Fibroblast of skin of right quadriceps (primary cell): Measurements from ENCODE around the gene PLEKHG4B.

ENCODE experiments used
- DNase-seq: peaks from one replicate; pipeline ENCODE4 v3.0.0-alpha.2; 2013

PLEKHG4B gene

DNA sequence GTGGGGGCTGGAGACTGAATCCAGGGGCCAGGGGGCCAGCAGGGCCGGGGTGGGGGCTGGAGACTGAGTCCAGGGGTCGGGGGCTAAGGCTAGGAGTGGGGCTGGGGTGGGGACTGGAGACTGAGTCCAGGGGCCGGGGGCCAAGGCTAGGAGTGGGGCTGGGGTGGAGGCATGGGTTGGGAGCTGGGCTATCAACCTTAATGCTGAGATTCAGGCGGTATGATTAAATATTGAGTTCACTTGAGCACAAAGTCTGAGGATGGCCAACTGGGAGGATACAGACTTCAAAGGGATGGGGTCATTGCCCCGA, 82.3 kb downstream of the PLEKHG4B start:
- DNase-seq, result no peak

DNA sequence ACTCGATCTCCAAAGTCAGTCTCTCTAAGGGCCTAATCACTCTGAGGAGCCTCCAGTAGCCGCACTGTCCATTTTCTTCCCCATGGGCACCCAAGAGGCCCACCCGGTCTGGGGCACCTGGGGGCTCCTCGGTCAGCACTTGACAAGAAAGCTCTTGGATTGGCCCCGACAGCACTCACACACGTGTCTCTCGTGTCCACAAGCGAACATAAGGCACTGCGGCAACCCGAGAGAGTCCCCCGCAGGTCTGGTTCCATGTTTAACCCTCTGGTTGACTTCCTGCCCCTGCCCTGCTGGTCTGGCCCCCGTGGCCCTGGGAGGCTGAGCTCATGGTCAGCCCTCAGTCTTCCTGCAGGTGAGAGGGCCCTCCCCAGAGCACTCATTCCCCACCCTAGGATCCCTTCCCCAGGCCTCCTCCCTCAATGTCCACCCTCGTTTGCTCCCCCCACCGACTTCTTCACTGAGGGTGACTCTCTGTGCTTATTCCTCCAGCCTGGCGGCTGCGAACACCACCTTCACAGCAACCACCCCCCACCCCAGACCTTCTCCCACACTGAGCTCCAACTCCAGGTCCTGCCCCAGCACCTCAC, 83.0 kb downstream of the PLEKHG4B start:
- no peak for DNase-seq

DNA sequence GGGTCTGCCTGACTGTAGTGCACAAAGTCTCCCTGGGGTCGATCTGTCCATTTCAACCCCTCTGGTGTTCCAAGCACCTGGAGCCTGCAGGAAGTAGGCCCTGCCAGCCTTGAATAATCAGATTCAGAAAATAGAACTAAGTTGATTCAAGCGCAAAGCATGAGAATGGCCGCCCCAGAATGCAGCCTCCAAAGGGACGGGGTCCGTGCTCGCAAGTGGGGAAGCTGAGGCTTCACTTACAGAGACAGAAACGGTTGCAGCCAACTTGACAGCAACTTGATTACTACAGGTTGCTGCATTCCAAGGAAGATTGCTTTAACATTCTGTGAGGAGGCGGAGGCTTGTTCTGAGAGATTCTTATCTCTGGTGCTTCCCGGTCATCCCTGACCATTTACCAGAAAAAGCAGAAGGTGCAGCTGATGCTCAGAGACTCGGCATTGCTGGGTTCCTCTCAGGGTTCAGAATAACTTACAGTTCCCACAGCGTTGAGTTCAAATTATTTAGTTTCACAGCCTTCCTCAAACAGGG, 84.4 kb downstream of the PLEKHG4B start:
- no peak for DNase-seq

DNA sequence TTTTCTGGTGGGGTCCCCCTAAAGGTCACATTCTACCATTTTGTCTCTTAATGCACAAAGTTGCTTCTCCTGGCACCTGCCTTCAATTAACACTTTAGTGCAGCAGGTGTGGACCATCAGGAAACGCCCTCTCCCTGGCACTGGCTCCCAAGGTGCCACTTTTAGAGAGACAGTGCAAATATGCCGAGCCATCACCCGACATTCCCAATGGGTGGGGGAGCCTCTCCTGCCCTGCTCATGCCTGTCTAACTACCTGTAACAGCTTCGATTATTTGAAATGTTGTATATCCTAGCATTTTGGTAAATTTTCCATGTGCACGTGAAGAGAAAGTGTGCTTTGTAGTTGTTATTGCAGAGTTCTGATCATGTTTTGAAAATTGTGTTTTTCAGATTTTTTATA, 86.1 kb downstream of the PLEKHG4B start:
- no peak for DNase-seq

DNA sequence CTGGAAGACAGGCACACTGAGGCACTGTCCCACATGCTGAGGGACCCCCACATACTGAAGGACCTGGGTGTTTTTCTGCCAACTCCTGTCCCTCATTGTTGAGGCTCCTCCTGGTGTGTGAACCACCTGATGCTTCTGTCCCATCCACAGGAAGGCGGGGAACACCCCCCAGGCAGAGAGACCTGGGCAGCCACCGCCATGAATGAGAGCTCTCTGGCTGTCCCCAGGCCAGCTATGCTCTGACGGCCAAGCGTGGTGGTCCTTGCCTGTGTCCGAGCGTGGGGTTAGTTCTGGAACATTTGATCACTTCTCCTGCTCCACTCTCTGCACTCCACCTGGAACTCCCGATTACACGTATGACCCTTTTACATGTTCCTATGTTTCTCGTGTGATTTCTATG, 87.4 kb downstream of the PLEKHG4B start:
- DNase-seq, result no peak

DNA sequence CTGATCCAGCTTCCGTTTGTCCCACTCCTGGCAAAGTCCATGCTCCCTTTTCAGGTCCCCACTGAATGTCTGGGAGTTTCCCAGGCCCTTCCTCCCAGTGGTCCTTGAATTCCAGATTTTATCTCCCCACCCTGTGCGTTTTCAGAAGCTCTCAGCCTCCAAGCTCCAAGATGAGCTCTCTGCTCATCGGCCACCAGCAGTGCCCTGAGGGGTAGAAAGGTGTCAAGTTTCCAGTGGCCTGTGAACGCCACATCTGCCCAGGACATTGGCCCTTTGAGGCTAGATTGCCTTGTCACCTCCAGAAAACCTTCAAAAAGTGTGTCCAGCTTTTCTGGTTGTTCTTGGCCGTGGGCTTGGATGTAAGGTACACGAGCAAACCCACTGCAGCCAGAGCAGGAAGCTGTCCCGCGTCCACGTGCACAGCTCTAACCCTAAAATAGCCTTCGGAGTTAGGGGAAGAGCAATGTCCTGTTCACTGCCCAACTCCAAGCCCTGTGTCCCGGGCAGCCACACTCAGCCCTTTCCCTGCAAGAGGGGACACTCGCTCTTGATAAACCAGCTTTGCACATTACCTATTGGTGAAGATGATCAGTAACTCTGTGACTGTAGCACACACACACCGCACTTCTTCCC, 88.4 kb downstream of the PLEKHG4B start:
- DNase-seq, result no peak

DNA sequence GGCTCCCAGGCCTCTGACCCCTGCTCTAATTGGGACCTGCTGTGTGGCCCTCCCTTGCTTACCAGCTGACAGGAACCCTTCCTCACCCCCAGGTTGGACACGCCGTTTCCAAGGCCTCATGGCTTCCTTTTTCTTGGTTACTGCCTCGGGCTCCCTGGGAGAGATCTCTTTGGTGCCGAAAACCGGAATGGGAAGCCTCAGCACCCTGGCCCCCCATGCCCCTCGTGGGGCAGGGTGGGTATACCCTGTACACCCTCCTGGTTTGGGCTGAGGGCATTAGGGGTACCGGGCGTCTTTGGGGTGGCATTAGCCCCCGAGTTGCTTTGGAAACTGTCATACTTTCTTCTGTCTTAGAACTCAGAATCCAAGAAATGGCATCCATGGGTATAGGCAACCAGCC, 89.2 kb downstream of the PLEKHG4B start:
- DNase-seq, result no peak

DNA sequence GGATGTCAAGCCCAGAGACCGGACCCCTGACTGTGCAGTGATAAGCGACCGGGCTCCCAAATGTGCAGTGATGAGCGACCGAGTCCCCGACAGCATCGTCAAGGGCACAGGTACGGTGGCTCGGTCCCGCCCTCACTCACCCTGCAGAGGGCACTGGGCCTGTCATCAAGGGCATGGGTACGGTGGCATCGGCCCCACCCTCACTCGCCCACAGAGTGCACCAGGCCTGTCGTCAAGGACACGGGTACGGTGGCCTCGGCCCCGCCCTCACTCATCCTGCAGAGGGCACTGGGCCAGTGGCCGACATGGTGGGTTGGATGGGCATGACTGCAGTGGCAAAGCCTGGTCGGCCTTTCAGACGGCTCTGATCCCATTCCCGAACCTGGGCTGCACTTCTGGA, 89.6 kb downstream of the PLEKHG4B start:
- DNase-seq, result no peak

DNA sequence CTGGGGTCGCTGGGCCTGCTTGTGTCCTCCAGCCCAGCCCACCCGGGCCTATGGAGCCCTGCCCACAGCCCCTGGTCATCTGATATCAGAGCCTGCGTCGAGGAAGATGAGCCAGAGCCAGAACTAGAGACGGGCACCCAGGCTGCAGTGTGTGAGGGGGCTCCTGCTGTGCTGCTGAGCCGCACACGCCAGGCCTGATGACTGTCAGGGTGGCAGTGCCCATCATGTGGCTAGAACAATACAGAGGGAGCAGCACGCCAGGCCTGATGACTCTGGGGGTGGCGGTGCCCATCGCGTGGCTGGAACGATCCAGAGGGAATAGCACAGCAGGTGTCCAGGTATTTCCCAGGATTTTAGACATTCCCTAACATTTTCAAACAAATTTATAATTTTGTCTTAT, 90.2 kb downstream of the PLEKHG4B start:
- no peak for DNase-seq

DNA sequence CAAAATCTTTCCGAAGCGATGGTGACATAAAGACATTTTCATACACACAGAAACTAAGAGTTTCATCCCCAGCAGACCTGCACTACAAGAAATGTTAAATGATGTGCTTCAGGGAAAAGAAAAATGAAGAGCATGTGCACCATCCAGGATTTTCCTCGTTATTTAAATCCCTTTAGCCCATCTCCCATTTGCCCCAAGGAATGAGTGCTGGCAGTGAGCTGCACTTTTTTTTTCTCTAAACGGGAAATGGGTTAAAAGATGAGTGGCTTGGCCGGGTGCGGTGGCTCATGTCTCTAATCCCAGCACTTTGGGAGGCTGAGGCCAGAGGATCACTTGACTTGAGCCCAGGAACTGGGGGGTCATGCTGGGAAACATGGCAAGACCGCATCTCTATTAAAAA, 92.5 kb downstream of the PLEKHG4B start:
- no peak for DNase-seq

DNA sequence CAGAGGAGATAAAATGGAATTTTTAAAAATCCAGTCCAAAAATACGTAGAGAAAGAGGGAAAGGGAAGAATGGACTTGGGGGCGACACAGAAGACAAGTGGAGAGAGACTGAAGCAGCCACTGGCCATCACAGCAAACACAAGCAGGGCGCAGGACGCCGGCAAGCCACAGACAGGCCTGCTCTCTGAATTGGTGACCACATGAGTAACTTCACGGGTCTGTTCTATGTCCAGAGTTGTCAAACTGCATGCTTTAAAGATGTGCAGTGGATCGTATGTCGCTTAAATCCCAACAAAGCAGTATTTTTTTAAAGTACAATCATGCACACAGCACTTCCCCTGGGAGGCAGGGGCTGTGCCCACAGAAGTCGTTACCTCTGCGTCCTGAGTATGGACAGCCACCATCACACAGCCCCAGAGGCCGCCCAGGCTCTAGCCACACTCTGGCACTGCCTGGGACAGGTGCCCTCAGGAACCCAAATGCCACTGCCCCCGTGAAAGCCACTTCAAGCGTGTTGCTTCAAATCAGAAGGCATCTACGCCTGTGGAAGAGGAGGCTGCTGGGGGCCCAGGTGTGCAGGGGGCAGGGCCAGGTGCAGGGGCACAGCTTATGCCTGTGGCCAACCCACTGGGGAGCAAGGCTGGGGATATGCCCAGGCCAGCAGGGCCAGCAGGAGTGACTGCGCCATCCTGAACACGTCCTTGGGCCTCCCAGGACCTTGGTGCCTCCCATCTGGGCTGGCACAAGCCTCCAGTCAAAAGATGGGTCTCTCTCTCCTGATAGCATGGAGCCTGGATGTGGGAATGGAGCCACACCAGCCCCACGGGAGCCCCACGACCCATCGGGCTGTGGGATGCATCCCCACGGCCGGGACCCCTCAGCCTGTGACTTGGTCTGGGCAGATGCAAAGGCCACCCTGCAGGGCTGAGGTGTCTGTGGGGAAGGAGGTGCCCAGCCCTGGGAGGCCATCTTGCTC, 93.4 kb downstream of the PLEKHG4B start:
- DNase-seq, result no peak

DNA sequence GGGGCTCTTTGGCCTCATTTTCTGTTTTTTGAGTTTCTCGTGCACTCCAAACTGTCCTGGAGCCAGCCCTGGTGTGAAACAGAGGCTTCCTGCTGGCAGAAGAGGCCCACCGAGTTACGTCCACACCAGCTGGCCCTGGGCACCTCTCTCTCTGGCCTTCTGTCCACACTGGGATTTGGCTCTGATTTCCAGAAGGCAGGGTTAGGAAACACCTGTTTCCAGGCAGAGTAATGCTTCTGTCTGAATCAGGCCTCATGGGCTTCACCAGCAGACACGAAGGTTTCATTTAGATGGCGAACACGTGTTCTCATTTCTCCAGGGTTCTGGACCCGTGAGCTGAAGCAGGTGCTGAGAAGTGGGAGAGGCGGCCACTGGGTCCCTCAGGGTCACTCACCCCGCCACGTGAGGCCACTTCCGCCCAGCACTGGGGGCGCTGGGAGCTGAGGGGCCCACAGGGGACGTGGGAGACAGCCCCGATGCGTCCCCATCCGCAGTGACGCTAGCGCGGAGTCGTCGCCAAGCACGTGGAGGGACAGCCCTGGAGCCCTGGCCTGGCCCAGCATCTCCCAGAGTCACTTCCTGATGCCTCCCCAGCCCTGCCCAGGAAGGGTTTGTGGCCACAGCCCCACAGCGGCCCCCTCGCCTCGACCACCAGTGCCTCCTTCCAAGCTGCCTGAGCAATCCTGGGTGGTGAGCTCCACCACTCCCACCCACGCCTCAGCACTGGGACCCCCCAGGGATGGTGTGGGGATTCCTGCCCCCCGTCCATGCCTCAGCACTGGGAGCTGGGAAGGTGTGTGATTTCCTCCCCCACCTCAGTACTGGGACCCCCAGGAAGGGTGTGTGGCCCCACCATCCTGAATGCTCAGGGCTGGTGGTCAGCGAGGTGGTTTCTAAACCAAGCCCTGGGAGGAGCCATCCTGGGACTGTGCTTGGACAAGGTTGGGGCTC, 94.4 kb downstream of the PLEKHG4B start:
- DNase-seq, result no peak

DNA sequence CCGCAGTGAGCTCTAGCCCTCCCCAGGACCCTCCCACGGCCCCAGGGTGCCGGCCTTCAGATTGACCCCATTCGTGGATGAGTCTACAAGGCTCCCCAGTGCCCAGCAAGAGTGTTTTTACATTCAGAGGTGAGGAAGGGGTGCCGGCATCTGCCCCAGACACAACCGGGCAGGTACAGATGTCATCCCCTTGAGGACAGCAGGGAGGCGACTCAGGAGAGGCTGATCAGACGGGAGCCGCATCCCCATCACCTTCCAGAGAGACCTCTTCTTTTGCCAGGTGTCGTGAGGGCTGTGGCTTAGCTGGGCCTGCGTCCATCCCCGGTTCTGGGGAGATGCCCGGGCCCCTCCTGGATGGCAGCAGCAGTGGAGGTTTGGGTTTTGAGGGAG, 95.1 kb downstream of the PLEKHG4B start:
- no peak for DNase-seq

DNA sequence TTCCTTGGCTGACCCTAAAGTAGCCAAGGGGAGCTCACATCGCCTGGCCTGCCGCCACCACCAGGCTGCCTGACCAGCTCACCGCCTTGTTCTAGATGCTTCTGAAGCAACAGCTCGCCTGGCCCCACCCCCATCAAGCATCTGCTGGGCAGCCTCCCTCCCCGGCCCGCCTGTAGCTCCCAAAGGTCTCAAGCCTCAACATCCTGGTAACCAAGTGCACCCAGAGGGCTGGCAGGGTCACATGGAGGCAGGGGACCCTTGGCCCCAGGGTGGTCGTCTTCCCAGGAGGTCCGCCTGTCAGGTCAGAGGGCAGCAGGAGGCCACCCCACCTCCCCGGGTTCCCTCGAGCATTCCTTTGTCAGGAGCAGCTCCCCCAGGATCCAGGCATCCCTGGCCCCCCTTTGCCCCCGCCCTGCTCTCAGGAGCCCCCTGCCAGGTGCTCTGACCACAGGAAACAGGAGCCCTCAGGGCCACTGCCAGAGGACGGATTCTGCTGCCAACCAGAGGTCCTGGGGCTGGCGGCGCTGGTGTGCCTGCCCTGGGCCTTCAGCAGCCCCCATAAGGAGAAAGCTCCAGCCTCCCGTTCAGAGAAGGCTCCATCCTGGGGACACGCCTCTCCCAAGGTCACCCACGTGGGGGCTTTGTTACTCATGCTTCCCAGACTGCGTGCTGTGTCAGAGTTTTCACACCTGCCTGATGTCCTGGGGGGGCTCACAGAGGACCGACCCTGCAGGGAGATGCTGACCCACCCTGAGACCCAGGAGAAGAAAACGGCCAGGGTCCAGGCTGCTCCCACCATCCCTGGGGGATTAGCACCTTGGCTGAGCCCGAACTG, 95.9 kb downstream of the PLEKHG4B start:
- DNase-seq, result no peak

DNA sequence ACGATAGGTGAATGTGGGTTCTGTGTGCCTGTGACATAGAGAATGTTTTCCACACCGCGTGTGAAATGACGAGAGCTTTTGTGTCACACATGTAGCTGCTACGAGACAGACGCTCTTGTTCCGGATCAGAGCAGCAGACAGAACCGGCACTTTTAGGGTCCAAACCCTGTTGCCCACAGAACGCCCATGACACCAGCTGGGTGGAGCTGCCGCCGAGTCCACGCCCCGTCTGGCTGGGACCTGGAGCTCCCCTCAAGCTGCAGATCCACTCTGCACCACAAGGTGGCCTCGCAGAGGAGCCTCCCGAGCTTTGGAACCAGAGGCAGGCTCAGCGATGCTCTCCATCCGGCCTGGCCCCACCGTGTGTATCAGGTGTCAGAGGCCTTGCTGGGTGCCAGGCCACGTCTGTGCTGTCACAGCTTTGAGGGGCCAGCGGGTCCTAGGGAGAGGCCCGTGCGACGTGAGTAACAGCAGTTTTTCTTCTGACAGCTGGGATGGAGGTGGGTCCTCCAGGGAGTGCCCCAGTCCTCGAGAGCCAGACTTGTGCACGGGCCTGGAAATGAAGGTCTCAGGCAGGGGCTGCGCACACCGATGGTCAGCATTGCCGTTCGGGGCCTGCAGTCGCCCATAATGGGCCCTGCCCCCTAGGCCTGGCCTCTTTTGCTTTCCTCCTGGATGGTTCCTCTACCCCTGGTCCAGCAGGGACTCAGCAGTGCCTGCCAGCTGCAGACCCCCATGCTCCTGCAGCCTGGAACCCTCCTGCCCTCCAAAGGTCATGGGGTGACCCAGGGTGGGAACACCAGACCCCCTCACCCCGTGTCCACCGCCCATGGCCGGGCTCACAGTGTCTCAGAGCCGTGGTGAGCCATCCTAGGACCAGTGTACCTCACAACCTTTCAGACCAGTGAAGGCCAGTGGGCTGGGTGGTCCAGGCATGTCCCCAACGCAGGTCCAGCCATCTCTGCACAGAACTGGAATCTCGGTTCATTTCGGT, 96.8 kb downstream of the PLEKHG4B start:
- DNase-seq, result peak; percentile 79

DNA sequence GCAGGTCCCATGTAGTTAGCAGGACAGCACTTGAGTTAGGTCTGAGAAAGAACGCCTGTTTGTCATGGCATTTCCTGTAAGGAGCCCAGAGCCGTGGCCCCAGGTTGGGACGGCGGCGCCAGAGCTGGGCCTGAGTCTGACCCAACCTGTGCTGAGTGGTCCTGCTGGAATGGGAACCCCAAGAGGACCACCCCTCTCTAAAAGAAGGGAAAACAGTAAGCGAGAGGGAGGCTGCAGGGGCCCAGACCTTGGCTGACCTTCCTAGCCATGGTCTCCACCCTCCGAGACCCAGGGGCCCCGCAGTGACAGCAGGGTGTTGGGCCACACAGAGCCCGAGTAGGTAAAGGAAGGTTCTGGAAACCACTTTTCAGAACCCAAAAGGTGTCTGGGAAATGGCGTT, 97.5 kb downstream of the PLEKHG4B start:
- DNase-seq, result no peak

DNA sequence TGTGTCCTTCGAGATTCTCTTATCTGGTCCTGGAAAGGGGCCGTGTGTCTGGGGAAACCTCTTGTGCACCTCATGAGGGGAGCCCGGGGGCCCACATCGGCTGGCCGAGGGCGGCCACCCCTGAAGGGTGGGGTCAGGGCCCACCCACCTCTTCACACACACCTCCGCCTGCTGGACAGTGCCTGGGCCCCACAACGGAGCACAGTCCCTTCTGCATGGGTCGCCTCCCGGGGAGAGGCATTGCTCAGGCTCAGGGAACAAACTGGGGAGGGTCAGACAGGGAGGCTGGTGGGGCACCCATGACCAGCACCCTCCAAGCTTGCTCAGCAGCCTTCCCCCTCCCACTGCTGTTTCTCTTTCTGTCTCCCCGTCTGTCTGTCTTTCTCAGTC, 98.0 kb downstream of the PLEKHG4B start:
- no peak for DNase-seq

DNA sequence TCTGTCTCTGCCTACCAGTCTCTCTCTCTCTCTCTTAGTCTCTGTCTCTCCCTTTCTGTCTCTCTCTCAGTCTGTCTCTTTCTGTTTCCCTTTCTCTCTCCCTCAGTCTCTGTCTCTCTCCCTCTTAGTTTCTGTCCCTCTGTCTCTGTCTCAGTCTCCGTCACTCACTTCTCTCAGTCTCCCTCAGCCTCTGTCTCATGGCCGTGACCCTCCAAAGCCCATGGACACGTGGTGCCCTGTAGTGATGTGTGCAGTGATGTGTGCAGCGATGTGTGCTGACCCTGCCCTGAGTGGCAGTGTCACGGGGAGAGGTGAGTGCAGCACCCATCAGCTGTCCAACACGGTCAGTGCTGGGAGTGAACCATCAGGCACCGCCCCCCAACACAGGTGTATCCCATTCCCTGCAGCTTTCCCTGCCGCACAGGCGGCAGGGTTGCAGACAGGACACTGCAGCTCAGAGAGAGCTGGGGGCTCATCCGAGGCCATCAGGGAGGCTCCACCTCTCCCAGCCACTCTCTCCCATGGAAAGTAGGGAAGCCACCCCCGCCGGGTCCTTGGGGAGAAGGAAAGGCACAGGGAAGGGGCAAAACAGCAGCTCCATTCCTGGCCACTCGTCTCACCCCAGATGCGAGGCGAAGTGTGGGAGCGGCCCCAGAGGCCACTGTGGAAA, 98.5 kb downstream of the PLEKHG4B start:
- no peak for DNase-seq

DNA sequence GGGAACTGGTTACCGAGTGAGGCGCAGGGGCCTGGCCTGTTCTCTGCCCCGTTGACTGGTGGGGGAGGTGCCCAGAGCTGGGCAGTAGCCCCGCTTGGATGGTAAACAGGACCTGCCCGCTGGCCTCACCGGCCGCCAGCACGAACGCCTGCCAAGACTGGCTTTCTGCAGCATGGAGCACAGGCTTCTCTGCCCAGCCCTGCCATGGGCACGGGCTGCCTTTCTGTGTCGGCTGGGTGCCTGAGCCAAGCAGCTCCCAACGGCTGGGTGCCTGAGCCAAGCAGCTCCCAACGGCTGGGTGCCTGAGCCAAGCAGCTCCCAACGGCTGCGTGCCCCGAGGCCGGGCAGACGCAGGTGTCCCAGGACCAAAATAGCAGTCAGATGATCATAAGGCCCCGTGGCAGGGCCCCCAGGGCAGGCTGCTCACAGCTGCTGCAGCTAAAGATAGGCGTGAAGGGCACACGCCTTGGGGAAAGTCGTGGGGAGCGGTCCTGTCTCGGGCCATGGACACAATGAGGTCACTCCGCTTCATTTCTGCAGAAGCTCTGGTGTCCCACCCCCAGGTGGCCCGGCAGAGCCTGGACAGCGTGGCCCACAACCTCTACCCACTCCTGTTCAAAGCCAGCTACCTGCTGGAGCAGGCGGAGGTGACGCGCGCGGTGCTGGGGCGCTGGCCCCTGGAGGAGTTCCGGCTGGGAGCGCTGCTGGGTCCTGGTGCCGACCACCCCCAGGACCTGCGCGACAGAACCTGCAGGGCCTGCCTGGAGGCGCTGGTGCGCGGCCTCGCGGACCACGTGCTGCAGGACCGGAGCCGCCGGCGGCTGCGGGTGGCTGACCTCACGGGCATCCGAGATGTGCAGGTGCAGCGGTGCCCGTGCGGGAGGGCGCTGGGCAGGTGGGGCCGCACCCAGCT, 99.3 kb downstream of the PLEKHG4B start, which contains the start of gene LRRC14B:
Gene LRRC14B (plus strand): TSS at position 460 of the 913 bp plus-strand sequence. CDS start 44 bp downstream, at position 504.
- DNase-seq, result no peak
